SK-N-MC (cell line): ENCODE results near the gene CHST14.
A peak's percentile ranks its signal among the peaks of the same experiment; 100 is the strongest.

Experiments
- DNase-seq: peaks from one replicate; pipeline ENCODE4 v3.0.0-alpha.2; 2011; ENCODE audit warnings: low read depth, low spot score
- H3K27ac ChIP-seq: fragments of 200-600 bp; sonication (generic); 2 replicates; pipeline ENCODE4 v1.5.1; 2016; ENCODE audit warnings: mixed run types
- H3K36me3 ChIP-seq: fragments of 200-600 bp; sonication (generic); 2 replicates; pipeline ENCODE4 v1.6.1; 2017; ENCODE audit warnings: antibody characterized with exemption, low read length, mixed read lengths; ENCODE audit not compliant: insufficient read depth
- H3K4me3 ChIP-seq: fragments of 200-600 bp; sonication (generic); 2 replicates; pipeline ENCODE4 v1.5.1; 2016
- H3K9ac ChIP-seq: fragments of 200-600 bp; sonication (generic); 2 replicates; pipeline ENCODE4 v1.8.0; 2017; ENCODE audit warnings: mixed run types, mixed read lengths; ENCODE audit not compliant: insufficient read length
- H3K9me3 ChIP-seq: fragments of 200-600 bp; sonication (generic); 2 replicates; pipeline ENCODE4 v1.6.1; 2017; ENCODE audit warnings: low read depth, mild to moderate bottlenecking, antibody characterized with exemption, low read length, moderate library complexity, mixed read lengths
- EZH2 ChIP-seq: fragments of 200-600 bp; sonication (generic); IDR thresholded peaks from one replicate; pipeline ENCODE4 v1.6.1; 2017; ENCODE audit warnings: antibody characterized with exemption
- FOXP2 ChIP-seq: optimal IDR thresholded peaks from 2 replicates; pipeline ENCODE3; 2011; ENCODE audit warnings: mild to moderate bottlenecking, moderate library complexity; ENCODE audit not compliant: insufficient read depth; ENCODE audit errors: extremely low read length, control extremely low read depth
- POLR2AphosphoS5 ChIP-seq: IDR thresholded peaks from 2 replicates; pipeline ENCODE4 v1.6.1; 2012; ENCODE audit warnings: mild to moderate bottlenecking, low read depth, low read length, borderline replicate concordance

Gene CHST14

DNA sequence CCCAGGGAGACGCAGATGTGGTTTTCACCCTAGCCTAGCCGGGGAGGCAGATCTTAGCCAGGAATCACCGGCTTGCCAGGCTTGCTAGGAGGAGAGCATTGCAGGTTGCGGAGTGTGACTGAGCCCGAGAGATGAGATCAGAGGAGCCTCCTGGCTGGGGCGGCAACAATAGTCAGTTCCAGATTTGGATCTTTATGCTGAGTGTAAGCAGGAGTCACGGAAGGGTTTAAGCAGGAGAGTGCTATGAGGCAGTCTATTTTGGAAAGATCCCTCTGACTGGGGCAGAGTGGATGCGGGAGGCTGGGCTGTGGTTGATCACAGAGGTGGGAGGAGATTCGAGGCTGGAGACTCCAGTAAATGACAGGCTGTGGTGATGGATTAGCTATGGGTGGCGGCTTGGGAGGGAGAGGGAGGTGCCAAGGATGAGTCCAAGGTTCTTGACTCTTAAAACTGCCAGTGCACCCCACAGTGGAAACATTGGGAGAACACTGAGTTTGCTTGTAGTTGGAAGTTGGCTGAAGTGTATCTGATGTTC, 40.4 kb upstream of the CHST14 start:
- no peaks in the 10 kb centered on the region for H3K36me3 ChIP-seq
- DNase-seq, result no peak
- no peaks in the 10 kb centered on the region for H3K9me3 ChIP-seq
- TF ChIP-seq FOXP2 (no peak), EZH2 (no peak), POLR2AphosphoS5 (no peak)
- no peak overlapping the region for H3K9ac ChIP-seq
- H3K4me3 ChIP-seq, result peak overlapping the region; percentile 22; the same call in 1 of the 2 replicates
- H3K27ac ChIP-seq, result peak overlapping the region; percentile 52; the same call in 1 of the 2 replicates

DNA sequence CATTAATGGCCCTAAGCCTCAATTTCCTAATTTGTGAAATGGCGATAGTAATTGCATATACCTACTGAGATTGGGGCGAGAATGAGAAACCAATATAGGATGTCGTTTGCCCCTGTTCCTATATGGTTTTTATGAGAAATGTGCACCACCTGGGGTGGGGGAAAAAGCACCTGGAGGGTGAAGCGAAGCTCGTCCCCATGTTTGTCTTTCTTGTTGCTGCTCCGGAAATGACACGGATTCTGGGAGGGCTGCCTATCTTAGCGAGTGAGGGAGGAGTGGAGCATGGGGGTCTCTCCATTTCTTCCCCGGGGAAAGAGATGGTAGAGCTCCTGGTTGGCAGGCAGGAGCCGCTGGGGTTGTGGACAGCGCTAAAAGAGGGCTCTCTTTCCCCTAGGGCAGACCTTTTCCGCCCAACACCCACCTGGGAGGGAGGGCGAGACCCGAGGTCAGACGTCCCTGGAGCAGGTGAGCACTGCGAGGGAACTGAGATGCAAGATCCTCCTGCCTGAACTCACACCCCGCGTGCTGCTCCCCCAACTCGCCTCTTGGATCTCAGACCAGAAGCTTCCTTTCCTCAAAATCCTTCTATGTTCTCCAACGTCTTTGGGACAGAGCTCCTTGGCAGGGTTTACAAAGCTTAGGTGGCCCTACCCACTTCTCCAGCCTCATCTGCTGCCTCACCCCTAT, 35.6 kb upstream of the CHST14 start:
- DNase-seq, result no peak
- H3K36me3 ChIP-seq, result no peaks in the 10 kb centered on the region
- no peaks in the 10 kb centered on the region for H3K9me3 ChIP-seq
- no peak for TF ChIP-seq POLR2AphosphoS5
- TF ChIP-seq EZH2, result no peak
- no peak for TF ChIP-seq FOXP2
- H3K27ac ChIP-seq, result no peak overlapping the region
- no peak overlapping the region for H3K4me3 ChIP-seq
- H3K9ac ChIP-seq, result no peak overlapping the region

DNA sequence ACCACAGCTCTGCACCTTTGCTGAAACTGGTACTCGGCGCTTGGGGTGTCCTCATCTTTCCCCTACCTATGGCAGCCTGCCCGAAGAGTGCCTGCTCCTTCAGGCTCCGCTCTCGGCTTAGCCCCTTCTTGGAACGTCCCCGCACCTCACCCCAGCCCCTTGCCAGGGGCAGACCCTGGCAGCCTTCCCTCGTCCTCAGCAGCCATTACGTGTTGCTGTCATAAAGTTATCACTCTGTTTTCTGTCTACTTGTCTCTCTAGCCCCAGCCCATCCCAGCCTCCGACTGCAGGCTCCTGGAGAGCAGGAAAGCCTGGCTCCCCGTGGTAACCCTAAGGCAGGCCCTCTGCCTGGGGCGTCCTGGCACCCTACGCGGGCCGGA, 35.1 kb upstream of the CHST14 start:
- no peak for DNase-seq
- TF ChIP-seq EZH2 (no peak), POLR2AphosphoS5 (no peak), FOXP2 (no peak)
- Histone ChIP-seq H3K4me3 (peak overlapping the region; percentile 74; the same call in 1 of the 2 replicates), H3K9ac (no peak overlapping the region), H3K27ac (no peak overlapping the region), H3K36me3 (no peaks in the 10 kb centered on the region), H3K9me3 (no peaks in the 10 kb centered on the region)

DNA sequence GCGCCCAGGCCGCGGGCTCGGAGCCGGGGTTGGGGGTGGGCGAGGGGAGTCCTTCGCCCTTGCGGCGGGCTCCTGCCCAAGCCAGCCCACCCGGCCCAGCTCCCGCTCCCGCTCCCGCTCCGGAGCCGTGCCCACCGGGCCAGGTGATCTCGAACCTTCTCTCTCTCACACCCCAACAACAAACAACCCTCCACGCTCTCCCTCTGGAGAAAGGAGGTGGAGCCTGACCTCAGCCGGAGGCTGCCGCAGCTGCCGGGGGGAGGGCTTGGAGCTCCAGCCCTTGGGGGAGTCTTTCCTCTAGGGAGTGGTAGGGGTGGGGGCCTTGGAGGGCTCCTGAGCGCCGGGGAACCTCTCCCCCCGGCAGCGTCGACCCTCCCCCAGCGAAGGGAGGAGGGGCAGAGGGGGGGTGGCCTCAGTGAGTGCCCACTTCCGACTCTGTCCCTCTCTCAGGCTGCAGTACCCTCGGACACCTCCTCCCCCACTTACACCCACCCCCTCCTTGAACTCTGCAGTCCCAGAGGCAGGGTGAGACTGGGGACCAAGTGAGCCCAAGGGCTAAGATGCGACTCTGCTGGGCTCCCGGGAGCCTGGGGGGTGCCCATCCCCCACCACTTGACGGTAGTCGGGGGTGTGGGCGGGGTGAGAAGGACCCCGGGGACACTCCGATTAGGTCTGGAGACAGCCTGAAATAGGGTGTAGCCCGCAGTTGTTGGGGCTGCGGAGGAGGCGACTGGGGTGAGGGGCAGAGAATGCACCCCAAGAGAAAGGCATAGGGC, 34.5 kb upstream of the CHST14 start:
- H3K36me3 ChIP-seq, result no peaks in the 10 kb centered on the region
- peak overlapping the region; percentile 49 for H3K9ac ChIP-seq
- no peak for DNase-seq
- no peak for TF ChIP-seq EZH2
- peak overlapping the region; percentile 74 for H3K4me3 ChIP-seq
- no peaks in the 10 kb centered on the region for H3K9me3 ChIP-seq
- no peak overlapping the region for H3K27ac ChIP-seq

DNA sequence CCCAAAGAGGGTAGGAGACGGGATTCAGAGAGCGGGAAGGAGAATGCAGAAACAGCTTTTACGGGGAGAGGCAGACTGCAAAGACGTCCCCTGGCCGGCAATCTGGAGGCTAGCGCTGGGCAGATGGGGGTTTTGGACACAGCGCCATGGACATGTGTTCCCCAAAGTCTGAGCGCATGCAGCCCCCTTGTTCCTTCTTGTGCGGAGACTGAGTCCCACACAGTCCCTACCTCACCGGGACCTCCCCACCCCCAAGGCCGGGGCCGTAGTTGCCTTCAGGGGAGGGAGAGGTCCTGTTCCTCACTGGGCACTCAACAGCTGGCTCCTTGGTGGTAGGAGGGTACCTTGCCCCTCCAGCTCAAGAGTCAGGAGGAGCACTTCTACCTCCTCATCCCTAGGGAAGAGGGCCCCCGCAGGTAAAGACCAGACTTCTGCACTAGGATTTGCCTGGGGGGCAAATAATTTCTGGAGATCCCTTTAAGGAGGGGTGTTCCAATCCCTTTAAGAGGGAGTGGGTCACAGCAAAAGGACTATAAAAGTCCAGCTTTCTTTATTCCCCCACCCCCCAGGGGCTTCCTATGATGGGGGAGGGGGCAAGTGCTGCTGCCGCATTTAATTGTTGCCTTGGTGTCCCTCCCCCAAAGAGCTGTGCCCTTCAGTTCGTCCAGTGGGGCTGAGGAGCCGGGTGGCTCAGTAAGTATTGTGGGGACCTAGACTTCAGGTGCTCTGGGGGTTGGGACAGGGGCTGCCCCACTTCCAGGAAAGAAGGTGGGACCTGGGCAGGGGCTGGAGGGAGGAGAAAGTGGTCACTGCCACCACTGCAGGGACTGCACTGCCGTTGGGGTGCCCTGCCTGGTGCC, 33.7 kb upstream of the CHST14 start:
- no peaks in the 10 kb centered on the region for H3K36me3 ChIP-seq
- peak overlapping the region; percentile 49 for H3K9ac ChIP-seq
- H3K27ac ChIP-seq, result no peak overlapping the region
- no peak for DNase-seq
- TF ChIP-seq EZH2 (no peak), POLR2AphosphoS5 (no peak), FOXP2 (no peak)
- no peaks in the 10 kb centered on the region for H3K9me3 ChIP-seq
- H3K4me3 ChIP-seq, result peak overlapping the region; percentile 74

DNA sequence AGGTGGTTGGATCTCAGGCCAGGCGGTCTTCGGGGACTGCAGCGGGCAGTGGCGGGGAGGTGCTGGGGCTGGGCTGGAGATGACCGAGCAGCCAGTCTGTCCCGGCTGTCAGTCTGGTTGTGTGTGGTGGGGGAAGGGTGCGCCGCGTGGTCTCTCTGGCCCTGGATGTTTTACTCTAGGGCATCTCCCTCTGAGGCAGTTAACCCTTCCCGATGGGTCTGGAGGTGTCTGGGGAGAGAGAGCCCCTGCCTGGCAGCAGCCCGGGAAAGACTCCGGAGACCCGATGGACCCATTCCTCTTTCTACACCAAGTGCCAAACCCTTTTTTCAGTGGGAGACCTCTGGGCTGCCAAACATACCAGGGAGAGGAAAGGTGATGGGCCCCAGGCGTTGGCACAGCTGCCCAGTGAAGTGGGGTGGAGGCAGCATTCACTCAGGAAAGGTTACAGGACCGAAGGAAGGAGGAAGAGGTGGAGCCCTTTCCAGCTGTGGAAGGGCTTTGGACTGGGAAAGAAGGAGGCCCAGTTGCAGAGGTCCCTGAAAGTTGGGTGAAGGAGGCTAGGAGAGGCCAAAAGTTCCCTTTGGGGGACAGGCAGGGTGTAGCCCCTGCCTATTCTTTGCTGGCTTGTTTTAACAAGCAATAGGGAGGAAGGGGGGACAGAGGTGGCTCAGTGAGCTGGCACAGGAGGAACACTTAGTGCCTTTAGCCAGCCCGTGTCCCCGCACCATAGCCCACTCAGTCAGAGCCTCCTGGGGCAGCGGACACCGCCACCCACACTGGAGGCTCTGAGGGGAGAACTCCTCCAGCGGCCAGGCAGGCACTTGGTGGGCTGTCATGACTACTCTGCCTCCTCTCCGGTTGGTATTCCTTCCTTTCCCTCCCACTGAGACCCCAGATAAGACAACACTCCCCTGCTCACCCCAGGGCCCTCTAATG, 32.8 kb upstream of the CHST14 start:
- no peak overlapping the region for H3K9ac ChIP-seq
- no peak for DNase-seq
- H3K27ac ChIP-seq, result no peak overlapping the region
- H3K36me3 ChIP-seq, result no peaks in the 10 kb centered on the region
- TF ChIP-seq FOXP2 (no peak), EZH2 (no peak), POLR2AphosphoS5 (no peak)
- no peaks in the 10 kb centered on the region for H3K9me3 ChIP-seq
- H3K4me3 ChIP-seq, result no peak overlapping the region

DNA sequence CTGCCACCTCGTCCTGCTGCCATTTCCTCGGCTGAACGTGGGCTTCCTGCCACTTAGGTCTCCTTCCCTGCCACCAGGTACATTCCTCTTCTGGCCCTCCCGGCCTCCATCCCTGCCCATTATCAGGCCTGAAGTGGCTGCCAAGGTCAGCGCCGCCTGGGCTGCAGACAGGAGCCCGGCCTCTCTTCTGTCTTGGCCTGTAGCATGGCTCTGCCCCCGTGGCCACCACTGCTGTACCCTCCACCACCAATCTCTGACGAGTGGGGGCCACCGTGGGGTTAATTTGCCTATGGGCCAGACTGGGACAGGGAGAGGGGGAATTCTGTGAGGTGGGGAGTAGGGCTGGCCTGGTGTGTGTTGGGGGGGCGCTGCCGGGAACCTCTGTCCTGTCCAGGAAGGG, 32.1 kb upstream of the CHST14 start:
- Histone ChIP-seq H3K9ac (no peak overlapping the region), H3K9me3 (no peaks in the 10 kb centered on the region), H3K4me3 (peak overlapping the region; percentile 89), H3K36me3 (no peaks in the 10 kb centered on the region), H3K27ac (peak overlapping the region; percentile 42; the same call in 1 of the 2 replicates)
- no peak for TF ChIP-seq EZH2
- no peak for TF ChIP-seq POLR2AphosphoS5
- TF ChIP-seq FOXP2, result no peak
- no peak for DNase-seq
